MCF 10A (cell line): Measurements from ENCODE around the gene CSNK1G1. TPM values are rescaled to one million over a fixed set of nuclear protein-coding genes. Genes with fewer than 3 reads are reported as not detected.

Experiments used
- BruUV-seq: library from RNA; stranded (reverse); fragments of 400-500 nt; replicated peaks from 2 replicates; lab custom pipeline; 2021; lab: Mats Ljungman, UMichigan
- CTCF ChIA-PET: fragments of 300-600 bp; sonication (Branson Sonifier 250); formaldehyde crosslinking; extraction: SDS; loops from one replicate; lab custom pipeline; 2021; ENCODE audit warnings: antibody characterized with exemption, inconsistent platforms; lab: Yijun Ruan, JAX
- POLR2A ChIA-PET: fragments of 300-600, 350-650 bp; sonication (Branson Sonifier 250); formaldehyde crosslinking; extraction: SDS; loops from one replicate; lab custom pipeline; 2020; ENCODE audit warnings: antibody characterized with exemption, inconsistent platforms; lab: Yijun Ruan, JAX
- DNase-seq: peaks from one replicate; pipeline ENCODE4 v3.0.0-alpha.2; 2018; ENCODE audit not compliant: unreplicated experiment
- H3K27ac Mint-ChIP-seq: one replicate; pipeline ENCODE4 v1.8.0; 2022; ENCODE audit warnings: mild to moderate bottlenecking, low read depth, mixed read lengths; ENCODE audit not compliant: unreplicated experiment
- H3K27me3 Mint-ChIP-seq: one replicate; pipeline ENCODE4 v1.8.0; 2022; ENCODE audit warnings: mixed read lengths; ENCODE audit not compliant: insufficient read depth, unreplicated experiment
- H3K36me3 Mint-ChIP-seq: one replicate; pipeline ENCODE4 v1.8.0; 2022; ENCODE audit warnings: mild to moderate bottlenecking, moderate library complexity, mixed read lengths; ENCODE audit not compliant: insufficient read depth, unreplicated experiment
- H3K4me1 Mint-ChIP-seq: one replicate; pipeline ENCODE4 v1.8.0; 2022; ENCODE audit warnings: mixed read lengths; ENCODE audit not compliant: insufficient read depth, unreplicated experiment
- H3K4me3 Mint-ChIP-seq: one replicate; pipeline ENCODE4 v1.8.0; 2022; ENCODE audit warnings: mild to moderate bottlenecking, moderate library complexity, mixed read lengths; ENCODE audit not compliant: unreplicated experiment
- H3K9me3 Mint-ChIP-seq: one replicate; pipeline ENCODE4 v1.8.0; 2022; ENCODE audit warnings: mixed read lengths; ENCODE audit not compliant: unreplicated experiment
- CTCF ChIP-seq: fragments of 200-600 bp; IDR thresholded peaks from one replicate; pipeline ENCODE4 v1.8.0; 2022; ENCODE audit warnings: antibody characterized with exemption, mild to moderate bottlenecking; ENCODE audit not compliant: unreplicated experiment
- intact Hi-C: fragments of 100-400 bp; cut with micrococcal nuclease; formaldehyde crosslinking; loops from 2 replicates; pipeline ENCODE4 v1.14.1; 2022
- total RNA-seq: library from RNA; stranded (reverse); gene quantifications from 2 replicates; pipeline ENCODE4 v1.2.3, GENCODE V29; 2022

Gene CSNK1G1
- total RNA-seq, 1 experiment from 2014 or later: 31.0 TPM

- DNase-seq: no peak
- H3K27ac Mint-ChIP-seq: no peak overlapping the region
- peaks cover 16% of the 10 kb centered on the region for H3K4me1 Mint-ChIP-seq
- peaks cover 18% of the 10 kb centered on the region for H3K36me3 Mint-ChIP-seq
- no peaks in the 10 kb centered on the region for H3K27me3 Mint-ChIP-seq
- peak overlapping the region; percentile 100 for H3K4me3 Mint-ChIP-seq
- no peak for TF ChIP-seq CTCF
- ChIA-PET CTCF (interaction anchor here (0.6 kb wide), 2 partner anchors 225 to 226 kb away, joined by 3 read pairs; no protein-coding TSS in a partner anchor), POLR2A (interaction anchor here (1.8 to 4.3 kb wide), 4 partner anchors 20 to 225 kb away, joined by 3 to 54 read pairs (median 26); partner anchors contain the start of genes CSNK1G1, PPIB and ZNF609)
- peaks cover 6% of the 10 kb centered on the region for H3K9me3 Mint-ChIP-seq
- no TSS peak for BruUV-seq
- intact Hi-C loops: no loop called here
These were observed 33.1 kb upstream of the CSNK1G1 start for GRCh38 chr15:64389036-64389435.

GRCh38 chr15:64387562-64388168 is 31.7 kb upstream of the CSNK1G1 start, which contains the start of gene TRIP4:
Gene TRIP4 (plus strand): TSS chr15:64387836. CDS start chr15:64387864, 28 bp downstream.
- Mint-ChIP-seq H3K36me3 (peaks cover 6% of the 10 kb centered on the region), H3K4me3 (peak within 1 kb of the TSS; percentile 100), H3K9me3 (peaks cover 6% of the 10 kb centered on the region), H3K4me1 (peaks cover 16% of the 10 kb centered on the region), H3K27me3 (no peaks in the 10 kb centered on the region), H3K27ac (peak within 1 kb of the TSS; percentile 94)
- POLR2A ChIA-PET: interaction anchor here (0.6 to 4.3 kb wide), 32 partner anchors 8 to 349 kb away, joined by 3 to 54 read pairs (median 4); partner anchors contain the start of genes CIAO2A, CSNK1G1, PPIB and ZNF609
- no TSS peak for BruUV-seq
- TF ChIP-seq CTCF: no peak
- peak; percentile 94 for DNase-seq
- CTCF ChIA-PET: interaction anchor here (0.5 to 1.2 kb wide), 5 partner anchors 14 to 257 kb away, joined by 3 read pairs; no protein-coding TSS in a partner anchor
- intact Hi-C loops: no loop called here

- peaks cover 6% of the 10 kb centered on the region for H3K36me3 Mint-ChIP-seq
- no peak for TF ChIP-seq CTCF
- H3K27ac Mint-ChIP-seq: no peak overlapping the region
- intact Hi-C loops: no loop called here
- peaks cover 16% of the 10 kb centered on the region for H3K4me1 Mint-ChIP-seq
- CTCF ChIA-PET: interaction anchor here (0.6 to 0.7 kb wide), 3 partner anchors 37 to 292 kb away, joined by 3 to 4 read pairs (median 4); no protein-coding TSS in a partner anchor
- no peak overlapping the region for H3K4me3 Mint-ChIP-seq
- BruUV-seq: no TSS peak
- peaks cover 6% of the 10 kb centered on the region for H3K9me3 Mint-ChIP-seq
- H3K27me3 Mint-ChIP-seq: no peaks in the 10 kb centered on the region
- POLR2A ChIA-PET: interaction anchor here (0.6 to 4.3 kb wide), 5 partner anchors 9 to 597 kb away, joined by 5 to 54 read pairs (median 13); partner anchors contain the start of genes CSNK1G1 and PPIB
- DNase-seq: no peak
These were observed 30.3 kb upstream of the CSNK1G1 start for GRCh38 chr15:64386291-64386690.

DNA sequence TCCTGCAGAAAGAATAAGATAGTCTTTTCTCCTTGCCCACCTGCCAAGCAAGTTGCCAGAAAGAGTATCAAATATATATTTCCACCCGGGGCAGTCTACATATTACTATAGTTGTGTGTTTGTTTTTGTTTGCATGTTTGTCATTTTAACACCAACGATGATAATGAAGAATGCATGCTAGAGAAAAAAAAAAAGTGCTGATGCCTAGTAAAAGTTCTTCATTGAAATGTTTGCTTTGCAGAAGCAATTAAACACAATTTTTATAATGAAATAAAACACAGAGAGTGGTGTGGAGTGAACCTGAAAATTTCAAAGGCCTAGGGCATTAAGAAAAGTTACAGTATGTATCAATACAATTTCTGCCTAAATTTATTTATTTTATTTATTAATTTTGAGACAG is 27.8 kb upstream of the CSNK1G1 start:
- Mint-ChIP-seq H3K36me3 (peaks cover 6% of the 10 kb centered on the region), H3K4me1 (peaks cover 24% of the 10 kb centered on the region), H3K27me3 (no peaks in the 10 kb centered on the region), H3K9me3 (peaks cover 6% of the 10 kb centered on the region), H3K27ac (no peak overlapping the region), H3K4me3 (no peak overlapping the region)
- POLR2A ChIA-PET: no interaction called here
- DNase-seq: no peak
- BruUV-seq: no TSS peak
- no peak for TF ChIP-seq CTCF
- intact Hi-C loops: no loop called here
- CTCF ChIA-PET: no interaction called here
